Gastrocnemius medialis (tissue), 4 donors: ENCODE results near the gene FGFR3.

Experiments
- POLR2A ChIP-seq, 2 donors: fragments of 450-650 bp; IDR thresholded peaks; one replicate each; pipeline ENCODE4 v1.6.1; 2017; ENCODE audit warnings: antibody characterized with exemption in 2 of 2, mild to moderate bottlenecking in 2 of 2, moderate library complexity in 2 of 2
- TF ChIP-seq, protein P1 (sequence below), 5 experiments: fragments of 450-650 bp in 3 of 5; fragments of 200-600 bp in 2 of 5; sonication (generic) in 2 of 5; IDR thresholded peaks in 4 of 5; conservative IDR thresholded peaks in 1 of 5; 1 replicate in 4 of 5; 2 replicates in 1 of 5; pipeline ENCODE4 v1.5.1; 2016 to 2019; ENCODE audit warnings: antibody characterized with exemption in 5 of 5, mild to moderate bottlenecking in 3 of 5, moderate library complexity in 3 of 5

DNA sequence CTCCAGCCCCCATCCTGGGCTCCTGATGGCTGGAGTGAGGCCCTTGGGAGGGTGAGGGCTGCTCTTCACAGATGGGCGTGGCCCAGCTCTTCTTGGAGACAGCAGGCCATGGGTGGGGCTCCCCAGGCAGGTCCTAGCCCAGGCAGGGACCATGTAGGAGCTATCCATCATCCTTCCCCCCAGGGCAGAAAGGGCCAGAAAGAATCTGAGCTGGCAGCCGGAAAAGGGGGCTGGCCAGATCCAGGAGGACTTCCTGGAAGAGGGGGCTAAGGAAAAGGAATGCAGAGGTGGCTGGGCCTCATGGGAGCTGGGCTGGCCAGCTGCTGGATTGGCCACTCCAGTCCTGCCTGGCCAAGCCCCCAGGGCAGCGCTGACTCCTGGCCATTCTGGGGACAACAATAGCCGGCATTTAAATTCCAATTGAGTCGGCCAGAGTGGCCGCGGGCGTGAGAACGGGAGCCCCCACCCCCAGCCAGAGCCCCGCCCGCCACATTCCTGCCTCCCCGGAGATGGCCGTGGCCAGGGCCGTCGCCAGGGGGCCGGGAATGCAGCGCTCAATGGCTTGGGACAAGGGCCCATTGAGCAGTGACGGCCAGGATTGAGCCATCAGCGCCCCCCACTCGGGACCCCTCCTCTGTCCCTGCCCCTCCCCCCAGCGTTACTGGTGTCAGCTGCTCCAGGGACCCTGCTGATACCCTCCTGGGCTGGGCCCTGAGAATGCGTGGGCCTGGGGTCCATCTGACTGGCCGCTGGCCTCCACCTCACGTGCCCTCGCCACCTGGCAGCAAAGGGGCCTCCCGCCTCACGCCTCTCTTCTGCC is 15.1 kb upstream of the FGFR3 start:
- TF ChIP-seq, protein P1, sequence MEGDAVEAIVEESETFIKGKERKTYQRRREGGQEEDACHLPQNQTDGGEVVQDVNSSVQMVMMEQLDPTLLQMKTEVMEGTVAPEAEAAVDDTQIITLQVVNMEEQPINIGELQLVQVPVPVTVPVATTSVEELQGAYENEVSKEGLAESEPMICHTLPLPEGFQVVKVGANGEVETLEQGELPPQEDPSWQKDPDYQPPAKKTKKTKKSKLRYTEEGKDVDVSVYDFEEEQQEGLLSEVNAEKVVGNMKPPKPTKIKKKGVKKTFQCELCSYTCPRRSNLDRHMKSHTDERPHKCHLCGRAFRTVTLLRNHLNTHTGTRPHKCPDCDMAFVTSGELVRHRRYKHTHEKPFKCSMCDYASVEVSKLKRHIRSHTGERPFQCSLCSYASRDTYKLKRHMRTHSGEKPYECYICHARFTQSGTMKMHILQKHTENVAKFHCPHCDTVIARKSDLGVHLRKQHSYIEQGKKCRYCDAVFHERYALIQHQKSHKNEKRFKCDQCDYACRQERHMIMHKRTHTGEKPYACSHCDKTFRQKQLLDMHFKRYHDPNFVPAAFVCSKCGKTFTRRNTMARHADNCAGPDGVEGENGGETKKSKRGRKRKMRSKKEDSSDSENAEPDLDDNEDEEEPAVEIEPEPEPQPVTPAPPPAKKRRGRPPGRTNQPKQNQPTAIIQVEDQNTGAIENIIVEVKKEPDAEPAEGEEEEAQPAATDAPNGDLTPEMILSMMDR (IDR thresholded peaks at IDR 0.05 in 4 of 5, conservative IDR thresholded peaks at IDR 0.05 in 1 of 5): no peak
- TF ChIP-seq POLR2A (IDR thresholded peaks at IDR 0.05): no peak
